Kidney epithelial cell (primary cell): Measurements from ENCODE around the gene SYT1. TPM values are rescaled to one million over a fixed set of nuclear protein-coding genes. Genes with fewer than 3 reads are reported as not detected.
A peak's percentile ranks its signal among the peaks of the same experiment; 100 is the strongest.

Experiments
- DNase-seq: peaks from one replicate; pipeline ENCODE4 v3.0.0-alpha.2; 2010; ENCODE audit warnings: low read depth
- H3K27me3 ChIP-seq: 2 replicates; pipeline ENCODE4 v1.6.0; 2011; ENCODE audit warnings: low read length; ENCODE audit not compliant: control insufficient read depth, insufficient read depth
- H3K36me3 ChIP-seq: 2 replicates; pipeline ENCODE4 v1.5.1; 2011; ENCODE audit warnings: low read length; ENCODE audit not compliant: control insufficient read depth, insufficient read depth
- H3K4me3 ChIP-seq: 2 replicates; pipeline ENCODE4 v1.5.1; 2011; ENCODE audit warnings: low read depth, mild to moderate bottlenecking, control low read depth, low read length
- total RNA-seq: library from RNA; depleted of rRNA; stranded (reverse); fragments of >200 nt; gene quantifications from 2 replicates; pipeline ENCODE4 v1.2.3, GENCODE V29; 2015
- TF ChIP-seq, protein P1 (sequence below): IDR thresholded peaks from 2 replicates; pipeline ENCODE4 v1.5.1; 2011; ENCODE audit warnings: mild to moderate bottlenecking, moderate library complexity, low read length, control low read depth, inconsistent platforms; ENCODE audit not compliant: insufficient read depth, poor library complexity, severe bottlenecking

Gene SYT1
- total RNA-seq, 1 donor from 2014 or later, result 7.4 TPM

DNA sequence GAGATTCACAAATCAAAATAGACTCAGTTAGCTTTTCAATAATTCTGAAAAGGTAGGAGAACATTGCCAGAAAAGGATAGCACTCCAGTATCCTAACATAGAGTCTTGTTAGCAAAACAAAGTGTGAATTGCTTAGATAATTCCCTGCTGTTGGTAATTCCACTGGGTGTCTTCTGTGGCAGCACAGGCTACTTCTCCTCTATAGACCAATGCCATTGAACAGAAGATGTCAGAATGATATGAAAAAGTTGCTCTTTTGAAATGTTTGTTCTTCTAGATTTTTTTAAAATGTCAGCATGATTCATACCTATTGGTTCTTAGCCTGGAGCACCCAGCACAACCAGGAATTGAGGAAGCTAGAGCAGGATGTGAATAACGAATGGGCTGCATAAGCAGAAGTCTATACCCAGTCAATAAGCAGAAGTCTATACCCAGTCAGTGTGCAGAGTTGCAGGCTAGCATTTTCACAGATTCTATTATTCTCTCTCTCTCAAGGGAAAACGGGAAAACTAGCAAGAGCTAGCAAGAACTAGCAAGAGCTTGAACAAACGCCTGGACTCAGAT is 112.8 kb downstream of the SYT1 start:
- Histone ChIP-seq H3K4me3 (no peak overlapping the region), H3K27me3 (no peaks in the 10 kb centered on the region), H3K36me3 (no peaks in the 10 kb centered on the region)
- TF ChIP-seq, protein P1, sequence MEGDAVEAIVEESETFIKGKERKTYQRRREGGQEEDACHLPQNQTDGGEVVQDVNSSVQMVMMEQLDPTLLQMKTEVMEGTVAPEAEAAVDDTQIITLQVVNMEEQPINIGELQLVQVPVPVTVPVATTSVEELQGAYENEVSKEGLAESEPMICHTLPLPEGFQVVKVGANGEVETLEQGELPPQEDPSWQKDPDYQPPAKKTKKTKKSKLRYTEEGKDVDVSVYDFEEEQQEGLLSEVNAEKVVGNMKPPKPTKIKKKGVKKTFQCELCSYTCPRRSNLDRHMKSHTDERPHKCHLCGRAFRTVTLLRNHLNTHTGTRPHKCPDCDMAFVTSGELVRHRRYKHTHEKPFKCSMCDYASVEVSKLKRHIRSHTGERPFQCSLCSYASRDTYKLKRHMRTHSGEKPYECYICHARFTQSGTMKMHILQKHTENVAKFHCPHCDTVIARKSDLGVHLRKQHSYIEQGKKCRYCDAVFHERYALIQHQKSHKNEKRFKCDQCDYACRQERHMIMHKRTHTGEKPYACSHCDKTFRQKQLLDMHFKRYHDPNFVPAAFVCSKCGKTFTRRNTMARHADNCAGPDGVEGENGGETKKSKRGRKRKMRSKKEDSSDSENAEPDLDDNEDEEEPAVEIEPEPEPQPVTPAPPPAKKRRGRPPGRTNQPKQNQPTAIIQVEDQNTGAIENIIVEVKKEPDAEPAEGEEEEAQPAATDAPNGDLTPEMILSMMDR, result no peak
- DNase-seq, result no peak

DNA sequence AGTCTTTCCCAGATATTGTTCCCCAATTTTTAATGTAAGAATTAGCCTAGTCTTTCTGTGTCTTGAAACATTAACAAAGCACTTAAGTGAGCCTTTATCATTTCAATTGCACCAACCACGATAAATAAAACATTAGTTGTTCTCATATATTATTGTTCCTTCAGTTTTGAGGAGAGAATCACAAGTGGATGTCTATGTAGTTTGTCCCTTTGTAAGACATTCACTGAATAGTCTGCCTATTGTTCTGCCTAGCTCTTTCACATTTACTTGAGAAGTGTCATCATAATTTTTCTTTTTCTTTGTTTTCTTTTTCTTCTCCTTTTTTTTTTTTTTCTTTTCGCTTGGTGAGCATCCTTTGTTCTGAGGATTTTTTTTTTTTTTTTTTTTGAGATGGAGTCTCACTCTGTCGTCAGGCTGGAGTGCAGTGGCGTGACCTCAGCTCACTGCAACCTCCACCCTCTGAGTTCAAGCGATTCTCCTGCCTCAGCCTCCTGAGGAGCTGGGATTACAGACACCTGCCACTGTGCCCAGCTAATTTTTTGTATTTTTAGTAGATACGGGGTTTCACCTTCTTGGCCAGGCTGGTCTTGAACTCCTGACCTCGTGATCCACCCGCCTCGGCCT is 129.7 kb downstream of the SYT1 start:
- no peaks in the 10 kb centered on the region for H3K27me3 ChIP-seq
- no peaks in the 10 kb centered on the region for H3K36me3 ChIP-seq
- no peak overlapping the region for H3K4me3 ChIP-seq
- no peak for DNase-seq
- TF ChIP-seq, protein P1, result no peak

DNA sequence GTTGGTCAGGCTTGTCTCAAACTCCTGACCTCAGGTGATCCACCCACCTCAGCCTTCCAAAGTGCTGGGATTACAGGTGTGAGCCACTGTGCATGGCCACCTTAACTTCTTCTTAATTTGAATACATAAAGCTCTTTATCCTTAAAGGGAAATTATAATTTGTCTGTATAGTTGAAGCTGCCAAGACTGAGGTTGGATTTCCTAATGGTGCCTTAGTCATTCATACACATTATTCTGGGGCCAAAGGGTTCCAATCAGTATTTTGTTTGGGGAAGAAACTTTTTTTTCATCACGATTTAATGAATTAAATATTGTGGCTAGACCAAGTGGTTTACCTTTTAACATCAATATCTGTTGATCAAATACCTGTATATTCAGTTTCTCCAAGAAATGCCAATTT is 135.9 kb downstream of the SYT1 start:
- no peak overlapping the region for H3K4me3 ChIP-seq
- no peak for DNase-seq
- TF ChIP-seq, protein P1, result no peak
- no peaks in the 10 kb centered on the region for H3K36me3 ChIP-seq
- no peaks in the 10 kb centered on the region for H3K27me3 ChIP-seq

DNA sequence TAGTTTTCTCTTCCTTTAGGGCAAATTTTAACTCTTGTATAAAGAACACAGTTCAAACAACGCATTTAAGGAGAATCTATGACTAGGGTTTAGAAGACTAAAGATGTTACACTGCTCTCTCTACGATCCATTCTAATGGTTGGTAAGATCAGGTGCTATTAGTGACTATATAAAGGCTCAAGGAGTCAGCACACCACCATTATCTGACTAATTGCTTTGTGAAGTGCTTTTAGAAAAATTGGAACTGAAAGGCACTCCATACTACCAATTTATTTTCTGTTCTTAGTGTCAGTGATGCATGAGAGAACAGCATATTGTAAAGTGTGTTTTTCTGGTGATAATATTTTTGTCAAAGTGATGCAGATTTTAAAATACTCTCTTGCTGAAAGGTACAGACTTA is 136.8 kb downstream of the SYT1 start:
- no peak overlapping the region for H3K4me3 ChIP-seq
- no peaks in the 10 kb centered on the region for H3K27me3 ChIP-seq
- DNase-seq, result no peak
- TF ChIP-seq, protein P1, result no peak
- no peaks in the 10 kb centered on the region for H3K36me3 ChIP-seq

DNA sequence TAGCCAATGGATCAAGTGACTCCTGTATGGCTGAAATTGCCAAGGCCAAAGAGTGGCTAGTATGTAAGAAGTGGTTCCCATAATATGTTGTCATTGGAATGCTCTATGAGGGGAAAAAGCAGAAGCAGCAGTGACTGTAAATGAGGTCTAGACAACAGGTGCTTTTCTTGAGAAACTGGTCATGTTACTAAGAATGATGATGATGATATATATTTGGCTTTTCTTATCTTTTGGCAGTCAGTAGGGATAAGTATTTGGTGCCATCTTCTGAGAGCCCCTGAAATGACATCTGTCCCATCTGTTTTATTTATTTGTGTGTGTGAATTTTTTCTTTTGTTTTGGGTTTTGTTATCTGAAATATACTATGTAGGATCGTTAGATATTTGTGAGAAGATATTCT is 141.7 kb downstream of the SYT1 start:
- DNase-seq, result no peak
- no peaks in the 10 kb centered on the region for H3K36me3 ChIP-seq
- TF ChIP-seq, protein P1, result peak; percentile 15
- H3K4me3 ChIP-seq, result no peak overlapping the region
- H3K27me3 ChIP-seq, result no peaks in the 10 kb centered on the region

DNA sequence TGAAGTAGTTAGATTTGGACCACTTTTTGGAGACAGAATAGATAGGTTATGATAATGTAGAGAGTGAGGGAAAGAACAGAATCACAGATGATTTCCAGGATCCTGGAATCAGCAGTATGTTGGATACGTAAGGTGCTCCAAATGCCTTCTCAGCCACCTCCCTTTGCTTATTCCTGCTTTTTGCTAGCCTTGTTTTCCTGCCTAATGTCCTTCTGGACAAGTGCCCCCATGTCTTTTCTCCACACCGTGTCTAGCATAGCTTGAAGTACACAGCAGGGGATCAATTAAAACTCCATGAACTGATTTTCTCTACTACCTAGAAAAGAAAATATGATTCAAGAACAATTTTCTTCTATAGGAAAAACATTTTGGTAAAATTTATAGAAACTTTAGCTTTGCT is 144.0 kb downstream of the SYT1 start:
- Histone ChIP-seq H3K36me3 (no peaks in the 10 kb centered on the region), H3K27me3 (no peaks in the 10 kb centered on the region), H3K4me3 (no peak overlapping the region)
- DNase-seq, result no peak
- TF ChIP-seq, protein P1, result no peak
